C4-2B (cell line): ENCODE measurements around the gene STT3A.

Experiments used
- H3K27ac ChIP-seq: fragments of 450-650 bp; 2 replicates; pipeline ENCODE4 v1.5.1; 2017
- CTCF ChIP-seq: fragments of 450-650 bp; conservative IDR thresholded peaks from 2 replicates; pipeline ENCODE4 v1.5.1; 2017; ENCODE audit warnings: mild to moderate bottlenecking
- ZFX ChIP-seq: fragments of 450-650 bp; IDR thresholded peaks from 2 replicates; pipeline ENCODE4 v1.6.1; 2017

STT3A gene

DNA sequence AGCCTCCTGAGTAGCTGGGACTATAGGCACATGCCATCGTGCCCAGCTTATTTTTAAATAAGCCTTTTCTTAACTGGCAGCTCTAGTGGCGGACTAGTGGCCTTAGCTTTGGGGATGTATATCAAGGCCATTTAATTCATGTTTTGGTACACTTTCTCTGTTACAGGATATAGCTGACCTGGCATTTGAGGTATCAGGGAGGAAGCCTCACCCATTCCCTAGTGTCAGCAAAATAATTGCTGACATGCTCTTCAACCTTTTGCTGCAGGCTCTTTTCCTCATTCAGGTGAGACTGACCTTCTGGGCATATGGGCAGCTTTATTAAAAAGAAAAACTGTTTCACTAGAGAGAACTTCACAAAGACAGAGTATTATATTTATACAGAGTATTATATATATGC is 13.9 kb upstream of the STT3A start:
- TF ChIP-seq CTCF: no peak
- no peak for TF ChIP-seq ZFX
- no peak overlapping the region for H3K27ac ChIP-seq

DNA sequence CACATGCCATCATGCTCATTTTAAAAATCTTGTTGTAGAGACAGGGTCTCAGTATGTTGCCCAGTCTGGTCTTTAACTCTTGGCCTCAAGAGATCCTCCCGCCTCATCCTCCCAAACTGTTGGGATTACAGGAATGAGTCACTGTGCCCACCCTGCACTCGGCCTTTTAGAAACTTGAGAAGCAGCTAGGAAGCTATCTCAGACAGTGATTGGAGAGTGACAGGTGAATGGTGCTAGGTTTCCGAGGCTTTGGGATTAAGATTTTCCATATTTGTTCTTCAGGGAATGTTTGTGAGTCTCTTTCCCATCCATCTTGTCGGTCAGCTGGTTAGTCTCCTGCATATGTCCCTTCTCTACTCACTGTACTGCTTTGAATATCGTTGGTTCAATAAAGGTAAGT is 12.8 kb upstream of the STT3A start:
- H3K27ac ChIP-seq: no peak overlapping the region
- TF ChIP-seq ZFX (no peak), CTCF (no peak)

DNA sequence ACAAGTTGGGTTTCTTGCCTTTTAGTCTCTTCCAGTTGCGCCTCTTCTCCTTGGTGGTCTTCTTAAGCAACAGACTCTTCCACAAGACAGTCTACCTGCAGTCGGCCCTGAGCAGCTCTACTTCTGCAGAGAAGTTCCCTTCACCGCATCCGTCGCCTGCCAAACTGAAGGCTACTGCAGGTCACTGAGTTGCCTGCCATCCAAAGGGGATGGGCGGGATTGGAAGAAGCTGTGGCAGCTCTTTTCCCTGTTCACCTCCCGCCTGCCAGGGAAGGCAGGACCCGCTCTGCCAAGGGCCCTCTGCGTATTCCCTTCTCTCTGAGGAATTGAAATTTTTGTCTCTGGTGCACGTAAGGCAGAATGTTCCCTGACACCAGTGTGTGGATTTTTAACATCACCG is 9.2 kb upstream of the STT3A start:
- H3K27ac ChIP-seq: no peak overlapping the region
- TF ChIP-seq ZFX (no peak), CTCF (no peak)

DNA sequence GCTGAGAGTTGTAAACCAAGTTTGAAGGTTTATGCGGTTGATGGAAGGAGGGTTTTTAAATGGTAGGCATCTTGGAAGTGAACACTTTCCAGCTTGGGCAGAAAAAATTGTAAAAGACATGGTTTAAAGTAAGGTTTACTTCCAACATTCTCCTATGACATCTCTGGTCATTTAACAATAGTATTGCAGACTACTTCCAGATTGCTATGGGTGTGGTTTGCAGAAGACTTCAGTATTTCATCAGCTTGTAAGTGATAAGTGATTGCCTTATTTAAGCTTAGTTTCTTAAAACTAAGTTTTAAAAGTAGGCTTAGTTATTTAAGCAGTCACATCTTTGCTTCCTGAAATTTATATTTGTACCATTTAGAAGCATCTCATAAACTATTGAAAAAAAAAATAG is 7.2 kb upstream of the STT3A start:
- H3K27ac ChIP-seq: no peak overlapping the region
- TF ChIP-seq CTCF: no peak
- no peak for TF ChIP-seq ZFX

DNA sequence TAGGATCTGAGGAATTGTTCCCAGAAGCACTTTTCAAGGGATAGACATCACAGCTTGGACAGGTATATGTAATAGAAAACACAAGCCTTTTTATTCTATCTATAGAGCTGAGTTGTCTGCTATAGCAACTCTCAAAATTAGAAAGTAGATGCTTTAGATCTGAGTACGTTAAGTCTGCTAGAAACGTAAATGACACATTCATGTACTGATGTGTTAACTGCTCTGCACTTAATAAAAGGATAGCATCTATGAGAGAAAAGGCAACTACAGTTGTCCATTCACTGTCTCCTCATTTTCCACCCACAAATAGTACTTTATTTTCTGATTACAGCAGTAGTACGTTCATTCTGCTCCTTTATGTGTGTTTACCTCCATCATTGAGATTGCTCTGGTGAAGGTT is 6.0 kb upstream of the STT3A start:
- H3K27ac ChIP-seq: no peak overlapping the region
- TF ChIP-seq CTCF (no peak), ZFX (no peak)

- TF ChIP-seq ZFX (no peak), CTCF (no peak)
- H3K27ac ChIP-seq: no peak overlapping the region
Measured at GRCh38 chr11:125587480-125587879, 5.2 kb upstream of the STT3A start.

GRCh38 chr11:125588505-125588904 is 4.1 kb upstream of the STT3A start:
- TF ChIP-seq CTCF (no peak), ZFX (no peak)
- peak overlapping the region; percentile 24; the same call in 1 of the 2 replicates for H3K27ac ChIP-seq
